ENCODE measurements around the gene ITGA7. TPM values are rescaled to one million over a fixed set of nuclear protein-coding genes. Genes with fewer than 3 reads are reported as not detected.
A peak's percentile ranks its signal among the peaks of the same experiment; 100 is the strongest.

Gene ITGA7
- total RNA-seq, 1 donor from 2014 or later = 23.6 TPM

GRCh38 chr12:55736780-55737580 lies 29.3 kb upstream of the ITGA7 start:
- Histone ChIP-seq H3K4me1 (peaks cover 19% of the 10 kb centered on the region), H3K36me3 (no peaks in the 10 kb centered on the region), H3K9me3 (no peaks in the 10 kb centered on the region), H3K27ac (peak overlapping the region; percentile 85), H3K27me3 (no peaks in the 10 kb centered on the region), H3K4me3 (no peak overlapping the region)
- no peak for DNase-seq (ENCODE audit: extremely low spot score in 2 of 2)
- intact Hi-C loops (cut with DNase I) = loop anchor here (2.0 kb wide), 1 partner anchor 204 kb away; no protein-coding TSS in a partner anchor
- TF ChIP-seq POLR2A (IDR thresholded peaks at IDR 0.05) = no peak
- TF ChIP-seq, protein P1, sequence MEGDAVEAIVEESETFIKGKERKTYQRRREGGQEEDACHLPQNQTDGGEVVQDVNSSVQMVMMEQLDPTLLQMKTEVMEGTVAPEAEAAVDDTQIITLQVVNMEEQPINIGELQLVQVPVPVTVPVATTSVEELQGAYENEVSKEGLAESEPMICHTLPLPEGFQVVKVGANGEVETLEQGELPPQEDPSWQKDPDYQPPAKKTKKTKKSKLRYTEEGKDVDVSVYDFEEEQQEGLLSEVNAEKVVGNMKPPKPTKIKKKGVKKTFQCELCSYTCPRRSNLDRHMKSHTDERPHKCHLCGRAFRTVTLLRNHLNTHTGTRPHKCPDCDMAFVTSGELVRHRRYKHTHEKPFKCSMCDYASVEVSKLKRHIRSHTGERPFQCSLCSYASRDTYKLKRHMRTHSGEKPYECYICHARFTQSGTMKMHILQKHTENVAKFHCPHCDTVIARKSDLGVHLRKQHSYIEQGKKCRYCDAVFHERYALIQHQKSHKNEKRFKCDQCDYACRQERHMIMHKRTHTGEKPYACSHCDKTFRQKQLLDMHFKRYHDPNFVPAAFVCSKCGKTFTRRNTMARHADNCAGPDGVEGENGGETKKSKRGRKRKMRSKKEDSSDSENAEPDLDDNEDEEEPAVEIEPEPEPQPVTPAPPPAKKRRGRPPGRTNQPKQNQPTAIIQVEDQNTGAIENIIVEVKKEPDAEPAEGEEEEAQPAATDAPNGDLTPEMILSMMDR (IDR thresholded peaks at IDR 0.05) = peak; percentile 29 to 57 (median 48)
- TF ChIP-seq POLR2AphosphoS5 (IDR thresholded peaks at IDR 0.05; ENCODE audit: insufficient read depth in 1 of 2, low read depth in 1 of 2) = no peak

DNA sequence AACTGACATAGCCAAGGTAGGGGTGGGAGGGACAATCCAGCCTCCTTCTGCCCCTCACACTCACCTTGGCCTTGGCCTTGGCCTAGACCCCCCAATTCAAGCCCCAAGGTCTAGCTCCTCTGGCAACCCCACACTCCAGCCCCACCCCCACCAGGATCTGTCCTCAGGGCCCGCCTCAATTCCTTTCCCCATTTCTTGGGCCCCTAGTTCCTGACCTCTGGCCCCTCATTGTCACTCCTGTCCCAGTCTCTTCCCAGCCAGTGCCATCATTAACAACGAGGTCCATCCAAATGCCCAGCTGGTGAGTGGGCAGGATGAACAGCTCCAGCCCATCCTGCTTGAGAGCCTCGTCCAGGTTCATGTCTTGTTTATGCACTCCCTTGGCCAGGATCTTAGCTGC lies 28.4 kb upstream of the ITGA7 start:
- no peaks in the 10 kb centered on the region for H3K27me3 ChIP-seq
- H3K4me3 ChIP-seq = no peak overlapping the region
- no peak for DNase-seq (ENCODE audit: extremely low spot score in 2 of 2)
- intact Hi-C loops (cut with DNase I) = loop anchor here (2.0 kb wide), 1 partner anchor 205 kb away; no protein-coding TSS in a partner anchor
- no peaks in the 10 kb centered on the region for H3K9me3 ChIP-seq
- H3K4me1 ChIP-seq = peaks cover 19% of the 10 kb centered on the region
- no peaks in the 10 kb centered on the region for H3K36me3 ChIP-seq
- TF ChIP-seq, protein P1 (IDR thresholded peaks at IDR 0.05) = no peak
- TF ChIP-seq POLR2AphosphoS5 (IDR thresholded peaks at IDR 0.05; ENCODE audit: insufficient read depth in 1 of 2, low read depth in 1 of 2) (no peak), POLR2A (IDR thresholded peaks at IDR 0.05) (no peak)
- no peak overlapping the region for H3K27ac ChIP-seq

GRCh38 chr12:55734595-55734994 lies 26.9 kb upstream of the ITGA7 start:
- Histone ChIP-seq H3K4me1 (peaks cover 33% of the 10 kb centered on the region), H3K4me3 (no peak overlapping the region), H3K36me3 (no peaks in the 10 kb centered on the region), H3K27ac (no peak overlapping the region), H3K9me3 (no peaks in the 10 kb centered on the region), H3K27me3 (no peaks in the 10 kb centered on the region)
- intact Hi-C loops (cut with DNase I) = no loop called here
- TF ChIP-seq POLR2AphosphoS5 (IDR thresholded peaks at IDR 0.05; ENCODE audit: insufficient read depth in 1 of 2, low read depth in 1 of 2) (no peak), POLR2A (IDR thresholded peaks at IDR 0.05) (no peak)
- TF ChIP-seq, protein P1 (IDR thresholded peaks at IDR 0.05) = no peak
- DNase-seq (ENCODE audit: extremely low spot score in 2 of 2) = no peak

- Histone ChIP-seq H3K4me1 (peaks cover 33% of the 10 kb centered on the region), H3K27me3 (no peaks in the 10 kb centered on the region), H3K27ac (no peak overlapping the region), H3K4me3 (no peak overlapping the region), H3K36me3 (no peaks in the 10 kb centered on the region), H3K9me3 (no peaks in the 10 kb centered on the region)
- TF ChIP-seq, protein P1 (IDR thresholded peaks at IDR 0.05) = no peak
- TF ChIP-seq POLR2AphosphoS5 (IDR thresholded peaks at IDR 0.05; ENCODE audit: insufficient read depth in 1 of 2, low read depth in 1 of 2) (no peak), POLR2A (IDR thresholded peaks at IDR 0.05) (no peak)
- intact Hi-C loops (cut with DNase I) = no loop called here
- DNase-seq (ENCODE audit: extremely low spot score in 2 of 2) = no peak
These were observed 26.2 kb upstream of the ITGA7 start for GRCh38 chr12:55733858-55734257.

DNA sequence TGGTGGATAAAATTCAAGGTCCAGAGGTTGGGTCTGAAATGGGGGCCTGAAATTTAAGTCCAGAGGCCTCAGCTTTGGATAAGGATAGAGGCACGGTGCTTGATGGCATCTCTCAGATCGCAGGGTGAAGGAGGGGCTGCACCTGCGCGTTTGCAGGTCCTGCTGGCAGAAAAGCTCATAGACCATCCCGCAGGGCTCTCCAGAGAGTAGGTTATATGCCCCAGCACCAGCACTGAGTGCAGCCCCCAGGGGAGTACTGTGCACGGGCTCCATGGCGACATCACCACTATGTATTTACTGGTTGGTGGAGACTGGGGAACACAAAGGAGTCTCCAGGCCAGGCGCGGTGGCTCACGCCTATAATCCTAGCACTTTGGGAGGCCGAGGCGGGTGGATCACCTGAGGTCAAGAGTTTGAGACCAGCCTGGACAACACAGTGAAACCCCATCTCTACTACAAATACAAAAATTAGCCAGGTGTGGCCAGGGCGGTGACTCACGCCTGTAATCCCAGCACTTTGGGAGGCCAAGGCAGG lies 25.4 kb upstream of the ITGA7 start:
- peaks cover 30% of the 10 kb centered on the region for H3K4me1 ChIP-seq
- no peaks in the 10 kb centered on the region for H3K36me3 ChIP-seq
- no peak for TF ChIP-seq POLR2A (IDR thresholded peaks at IDR 0.05)
- TF ChIP-seq POLR2AphosphoS5 (IDR thresholded peaks at IDR 0.05; ENCODE audit: insufficient read depth in 1 of 2, low read depth in 1 of 2) = no peak
- TF ChIP-seq, protein P1 (IDR thresholded peaks at IDR 0.05) = no peak
- no peak for DNase-seq (ENCODE audit: extremely low spot score in 2 of 2)
- intact Hi-C loops (cut with DNase I) = no loop called here
- no peaks in the 10 kb centered on the region for H3K9me3 ChIP-seq
- H3K27ac ChIP-seq = no peak overlapping the region
- no peak overlapping the region for H3K4me3 ChIP-seq
- H3K27me3 ChIP-seq = no peaks in the 10 kb centered on the region
